H9 (cell line): ENCODE data around the gene BET1L. TPM values are rescaled to one million over a fixed set of nuclear protein-coding genes. Genes with fewer than 3 reads are reported as not detected.
"Not testable (repeated sequence)": the region's sequence is repeated elsewhere in the genome, so short reads cannot be mapped to it uniquely, and the experiment has no call there.

ENCODE experiments used
- DNase-seq: peaks from one replicate; pipeline ENCODE4 v3.0.0-alpha.2; 2017
- H2AFZ ChIP-seq: one replicate; pipeline ENCODE4 v1.6.1; 2013; ENCODE audit warnings: mild to moderate bottlenecking, low read length, control low read depth, moderate library complexity
- H2AK5ac ChIP-seq: 2 replicates; pipeline ENCODE4 v1.6.1; 2013; ENCODE audit warnings: low read length, control low read depth, mixed read lengths; ENCODE audit not compliant: insufficient read length
- H2BK120ac ChIP-seq: one replicate; pipeline ENCODE4 v1.6.1; 2013; ENCODE audit warnings: low read depth, mild to moderate bottlenecking, low read length, control low read depth, inconsistent platforms; ENCODE audit not compliant: poor library complexity, severe bottlenecking
- H2BK12ac ChIP-seq: 2 replicates; pipeline ENCODE4 v1.6.1; 2013; ENCODE audit warnings: low read length, control low read depth, mixed read lengths, low read depth; ENCODE audit not compliant: insufficient read length
- H2BK15ac ChIP-seq: 2 replicates; pipeline ENCODE4 v1.6.1; 2013; ENCODE audit warnings: low read depth, low read length, control low read depth
- H2BK20ac ChIP-seq: one replicate; pipeline ENCODE4 v1.6.1; 2013; ENCODE audit warnings: low read depth, mild to moderate bottlenecking, low read length, control low read depth, inconsistent platforms; ENCODE audit not compliant: poor library complexity, severe bottlenecking
- H2BK5ac ChIP-seq: 2 replicates; pipeline ENCODE4 v1.6.1; 2013; ENCODE audit warnings: low read length, control low read depth, mixed read lengths; ENCODE audit not compliant: insufficient read length
- H3K14ac ChIP-seq: 2 replicates; pipeline ENCODE4 v1.6.1; 2013; ENCODE audit warnings: low read length, control low read depth; ENCODE audit not compliant: insufficient read depth
- H3K18ac ChIP-seq: 2 replicates; pipeline ENCODE4 v1.6.1; 2013; ENCODE audit warnings: low read depth, mild to moderate bottlenecking, mixed read lengths, low read length, control low read depth; ENCODE audit not compliant: insufficient read length
- H3K23ac ChIP-seq: 2 replicates; pipeline ENCODE4 v1.6.1; 2013; ENCODE audit warnings: low read length, control low read depth, mixed read lengths, low read depth; ENCODE audit not compliant: insufficient read length
- H3K23me2 ChIP-seq: 2 replicates; pipeline ENCODE4 v1.6.1; 2013; ENCODE audit warnings: low read depth, mild to moderate bottlenecking, mixed read lengths, low read length, control low read depth; ENCODE audit not compliant: insufficient read length, poor library complexity, severe bottlenecking
- H3K27ac ChIP-seq: 2 replicates; pipeline ENCODE4 v1.5.1; 2013; ENCODE audit warnings: low read length, control low read depth, mixed read lengths, low read depth; ENCODE audit not compliant: insufficient read length
- H3K27me3 ChIP-seq: 2 replicates; pipeline ENCODE4 v1.6.1; 2013; ENCODE audit warnings: low read length, control low read depth, inconsistent platforms; ENCODE audit not compliant: insufficient read depth
- H3K4ac ChIP-seq: 2 replicates; pipeline ENCODE4 v1.6.1; 2013; ENCODE audit warnings: low read depth, mild to moderate bottlenecking, control low read depth, inconsistent platforms, low read length, moderate library complexity
- H3K4me1 ChIP-seq: 2 replicates; pipeline ENCODE4 v1.6.1; 2013; ENCODE audit warnings: low read length, control low read depth, inconsistent platforms; ENCODE audit not compliant: insufficient read depth
- H3K4me2 ChIP-seq: 2 replicates; pipeline ENCODE4 v1.6.1; 2013; ENCODE audit warnings: low read length, control low read depth, mixed read lengths; ENCODE audit not compliant: insufficient read length, insufficient read depth
- H3K56ac ChIP-seq: 2 replicates; pipeline ENCODE4 v1.6.1; 2013; ENCODE audit warnings: low read depth, mild to moderate bottlenecking, mixed read lengths, low read length, control low read depth; ENCODE audit not compliant: insufficient read length
- H3K79me1 ChIP-seq: 2 replicates; pipeline ENCODE4 v1.6.1; 2013; ENCODE audit warnings: low read depth, mild to moderate bottlenecking, moderate library complexity, low read length, control low read depth, inconsistent platforms; ENCODE audit not compliant: insufficient read depth, poor library complexity, severe bottlenecking
- H3K79me2 ChIP-seq: 2 replicates; pipeline ENCODE4 v1.6.1; 2013; ENCODE audit warnings: low read length, control low read depth, inconsistent platforms; ENCODE audit not compliant: insufficient read depth
- H3K9ac ChIP-seq: 2 replicates; pipeline ENCODE4 v1.6.1; 2013; ENCODE audit warnings: low read length, control low read depth, mixed read lengths; ENCODE audit not compliant: insufficient read length; ENCODE audit errors: extremely low read depth
- H3K9me3 ChIP-seq: one replicate; pipeline ENCODE4 v1.6.1; 2013; ENCODE audit warnings: low read depth, low read length, inconsistent platforms; ENCODE audit not compliant: control insufficient read depth
- H3T11ph ChIP-seq: one replicate; pipeline ENCODE4 v1.6.1; 2013; ENCODE audit warnings: mild to moderate bottlenecking, low read length, control low read depth, inconsistent platforms
- H4K20me1 ChIP-seq: one replicate; pipeline ENCODE4 v1.6.1; 2013; ENCODE audit not compliant: control insufficient read depth, insufficient read length, insufficient read depth
- H4K5ac ChIP-seq: 2 replicates; pipeline ENCODE4 v1.6.1; 2013; ENCODE audit warnings: low read depth, mild to moderate bottlenecking, mixed read lengths, low read length, control low read depth; ENCODE audit not compliant: insufficient read length
- H4K8ac ChIP-seq: replicated peaks from 2 replicates; pipeline ENCODE4 v1.6.1; 2013; ENCODE audit warnings: low read length, control low read depth, mixed read lengths, low read depth; ENCODE audit not compliant: insufficient read length
- H4K91ac ChIP-seq: 2 replicates; pipeline ENCODE4 v1.6.1; 2013; ENCODE audit warnings: low read depth, mild to moderate bottlenecking, moderate library complexity, mixed read lengths, low read length, control low read depth; ENCODE audit not compliant: insufficient read length
- H3K27ac Mint-ChIP-seq, 3 experiments: 2 replicates in 2 of 3; 3 replicates in 1 of 3; pipeline ENCODE4 v1.8.0; 2020 to 2021; ENCODE audit warnings: mixed read lengths in 3 of 3, mild to moderate bottlenecking in 1 of 3, moderate library complexity in 1 of 3
- H3K27me3 Mint-ChIP-seq: 2 replicates; pipeline ENCODE4 v1.8.0; 2021; ENCODE audit warnings: low read depth, mild to moderate bottlenecking, moderate library complexity, mixed read lengths
- H3K36me3 Mint-ChIP-seq, 3 experiments: 2 replicates in 2 of 3; 3 replicates in 1 of 3; pipeline ENCODE4 v1.8.0; 2020 to 2021; ENCODE audit warnings: low read depth in 3 of 3, mixed read lengths in 3 of 3; ENCODE audit not compliant: insufficient read depth in 1 of 3
- H3K4me1 Mint-ChIP-seq, 2 experiments: 2 replicates each; pipeline ENCODE4 v1.8.0; 2020; ENCODE audit warnings: mixed read lengths in 2 of 2
- H3K4me3 Mint-ChIP-seq, 2 experiments: 2 replicates in 1 of 2; 3 replicates in 1 of 2; pipeline ENCODE4 v1.8.0; 2020 to 2021; ENCODE audit warnings: mild to moderate bottlenecking in 2 of 2, mixed read lengths in 2 of 2, moderate library complexity in 1 of 2
- H3K9me3 Mint-ChIP-seq, 2 experiments: 2 replicates in 1 of 2; 3 replicates in 1 of 2; pipeline ENCODE4 v1.8.0; 2020; ENCODE audit warnings: mild to moderate bottlenecking in 2 of 2, mixed read lengths in 2 of 2, moderate library complexity in 1 of 2
- WGBS: extraction: QIAGEN DNeasy Blood & Tissue Kit; methylation state at CpG from one replicate; pipeline ENCODE4 v1.1.7; 2013; ENCODE audit warnings: missing lambda C conversion rate, low lambda C conversion rate, mixed read lengths; ENCODE audit not compliant: insufficient read length; ENCODE audit errors: extremely low coverage; 5-methylcytosine and 5-hydroxymethylcytosine counted together
- total RNA-seq: library from RNA; stranded (reverse); gene quantifications from 2 replicates; pipeline ENCODE4 v1.2.1, GENCODE V29; 2021
- TF ChIP-seq, protein P1 (sequence below): fragments of 200-600 bp; sonication (generic); conservative IDR thresholded peaks from 3 replicates; pipeline ENCODE4 v1.8.0; 2021; ENCODE audit warnings: antibody characterized with exemption, mild to moderate bottlenecking

Gene BET1L
- total RNA-seq, 1 experiment from 2014 or later = 49.4 TPM

GRCh38 chr11:180242-180641, 27.0 kb downstream of the BET1L start:
- not testable (repeated sequence) for H2BK5ac ChIP-seq, H3K4me1 ChIP-seq, H2BK12ac ChIP-seq, H4K5ac ChIP-seq, H3K56ac ChIP-seq, H3K27ac ChIP-seq, H3K9ac ChIP-seq, H3K4me1 Mint-ChIP-seq, H3K9me3 ChIP-seq, H3K4ac ChIP-seq, H2AFZ ChIP-seq, H3K36me3 Mint-ChIP-seq, H3K18ac ChIP-seq, H3K4me2 ChIP-seq, H3K4me3 Mint-ChIP-seq, H3K9me3 Mint-ChIP-seq, H3K79me1 ChIP-seq, DNase-seq, H3K23me2 ChIP-seq, H4K8ac ChIP-seq, H3T11ph ChIP-seq, H4K91ac ChIP-seq, H4K20me1 ChIP-seq, H3K79me2 ChIP-seq, H2BK15ac ChIP-seq, H2BK120ac ChIP-seq, H3K27me3 ChIP-seq, H3K27me3 Mint-ChIP-seq, H2AK5ac ChIP-seq, H3K14ac ChIP-seq, H2BK20ac ChIP-seq, H3K23ac ChIP-seq, H3K27ac Mint-ChIP-seq
- WGBS = no CpG with 5 or more reads among the region's 13 CpGs
- TF ChIP-seq, protein P1, sequence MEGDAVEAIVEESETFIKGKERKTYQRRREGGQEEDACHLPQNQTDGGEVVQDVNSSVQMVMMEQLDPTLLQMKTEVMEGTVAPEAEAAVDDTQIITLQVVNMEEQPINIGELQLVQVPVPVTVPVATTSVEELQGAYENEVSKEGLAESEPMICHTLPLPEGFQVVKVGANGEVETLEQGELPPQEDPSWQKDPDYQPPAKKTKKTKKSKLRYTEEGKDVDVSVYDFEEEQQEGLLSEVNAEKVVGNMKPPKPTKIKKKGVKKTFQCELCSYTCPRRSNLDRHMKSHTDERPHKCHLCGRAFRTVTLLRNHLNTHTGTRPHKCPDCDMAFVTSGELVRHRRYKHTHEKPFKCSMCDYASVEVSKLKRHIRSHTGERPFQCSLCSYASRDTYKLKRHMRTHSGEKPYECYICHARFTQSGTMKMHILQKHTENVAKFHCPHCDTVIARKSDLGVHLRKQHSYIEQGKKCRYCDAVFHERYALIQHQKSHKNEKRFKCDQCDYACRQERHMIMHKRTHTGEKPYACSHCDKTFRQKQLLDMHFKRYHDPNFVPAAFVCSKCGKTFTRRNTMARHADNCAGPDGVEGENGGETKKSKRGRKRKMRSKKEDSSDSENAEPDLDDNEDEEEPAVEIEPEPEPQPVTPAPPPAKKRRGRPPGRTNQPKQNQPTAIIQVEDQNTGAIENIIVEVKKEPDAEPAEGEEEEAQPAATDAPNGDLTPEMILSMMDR = peak; percentile 35

Other genes with a start within 250 kb of the BET1L start
- gene SCGB1C1, start 14.3 kb downstream of the BET1L start, total RNA-seq = not detected in 2 replicates
- 94.9 and 98.1 TPM in 2 replicates for gene RIC8A, start 309 bp upstream of the BET1L start, total RNA-seq
- gene SIRT3, start 28.9 kb upstream of the BET1L start, total RNA-seq = 13.2 and 13.9 TPM in 2 replicates
- gene PSMD13, start 29.6 kb upstream of the BET1L start, total RNA-seq = 141 and 148 TPM in 2 replicates
- not detected in 2 replicates for gene NLRP6, start 71.0 kb upstream of the BET1L start, total RNA-seq
- 57.9 and 58.3 TPM in 2 replicates for gene PGGHG, start 81.7 kb upstream of the BET1L start, total RNA-seq
- gene IFITM5, start 92.1 kb upstream of the BET1L start, total RNA-seq = not detected in 2 replicates
- gene IFITM2, start 100.4 kb upstream of the BET1L start, total RNA-seq = 421 and 425 TPM in 2 replicates
- 498 and 500 TPM in 2 replicates for gene IFITM1, start 106.6 kb upstream of the BET1L start, total RNA-seq
- gene IFITM3, start 113.5 kb upstream of the BET1L start, total RNA-seq = 419 and 425 TPM in 2 replicates
- gene B4GALNT4, start 162.1 kb upstream of the BET1L start, total RNA-seq = 101 and 105 TPM in 2 replicates
- gene PKP3, start 186.8 kb upstream of the BET1L start, total RNA-seq = 41.7 and 43.8 TPM in 2 replicates
- 85.7 and 89.7 TPM in 2 replicates for gene SIGIRR, start 207.6 kb upstream of the BET1L start, total RNA-seq
- gene ANO9, start 234.6 kb upstream of the BET1L start, total RNA-seq = 12.3 and 13.1 TPM in 2 replicates
- 53.4 and 55.3 TPM in 2 replicates for gene PTDSS2, start 242.9 kb upstream of the BET1L start, total RNA-seq